Measurements from ENCODE around the gene RABGGTB.

DNA sequence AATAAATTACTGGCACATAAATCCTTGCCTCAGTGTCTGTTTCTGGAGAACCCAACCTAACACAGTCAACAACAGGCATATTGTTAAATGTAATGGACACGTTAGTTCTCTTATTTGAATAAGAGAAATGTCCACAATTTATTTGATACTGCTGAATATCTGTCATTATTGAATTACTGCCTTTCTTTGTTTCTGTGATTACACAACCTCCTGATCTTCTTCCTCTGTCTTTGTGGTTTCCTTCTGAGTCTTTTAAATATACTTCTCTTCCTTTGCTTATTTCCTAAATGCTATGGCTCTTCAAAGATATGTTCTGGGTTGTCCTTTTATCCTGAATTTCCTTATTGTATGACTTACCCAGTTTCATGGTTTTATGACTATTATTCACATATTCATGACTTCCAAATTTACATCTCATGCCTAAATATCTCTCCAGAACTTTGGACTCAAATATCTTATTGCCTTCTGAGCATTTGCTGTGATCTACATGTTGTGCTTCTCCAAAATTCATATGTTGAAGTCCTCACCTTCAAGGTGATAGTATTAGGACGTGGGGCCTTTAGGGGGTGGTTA is 50.6 kb downstream of the RABGGTB start:
- TF ChIP-seq POLR2A (IDR thresholded peaks at IDR 0.05; ENCODE audit: low read length) (no peak), GATA1 (IDR thresholded peaks at IDR 0.05; ENCODE audit: low read depth, low read length) (no peak)

All from erythroblast (primary cell).